WTC11 (cell line): ENCODE data around the gene SLC8A1. TPM values are rescaled to one million over a fixed set of nuclear protein-coding genes. Genes with fewer than 3 reads are reported as not detected.

Source experiments
- ATAC-seq: fragments of 200-7000 bp; cut with Tn5 transposase; 2 replicates; pipeline ENCODE4 v1.10.0; 2021; ENCODE audit warnings: mild to moderate bottlenecking, moderate library complexity
- CTCF ChIA-PET: fragments of 300-600 bp; sonication (Branson Sonifier 250); formaldehyde crosslinking; loops from one replicate; lab custom pipeline; 2021; ENCODE audit warnings: antibody characterized with exemption; lab: Charles Lee
- POLR2A ChIA-PET: fragments of 350-600 bp; sonication (Branson Sonifier 250); formaldehyde crosslinking; loops from one replicate; lab custom pipeline; 2021; ENCODE audit warnings: antibody characterized with exemption; lab: Charles Lee
- DNase-seq: peaks from one replicate; pipeline ENCODE4 v3.0.0; 2021; ENCODE audit warnings: low spot score
- H3K27ac Mint-ChIP-seq: 2 replicates; pipeline ENCODE4 v1.8.0; 2021; ENCODE audit warnings: mixed read lengths
- H3K27me3 Mint-ChIP-seq: 2 replicates; pipeline ENCODE4 v1.8.0; 2021; ENCODE audit warnings: low read depth, mild to moderate bottlenecking, moderate library complexity, mixed read lengths
- H3K36me3 Mint-ChIP-seq: 2 replicates; pipeline ENCODE4 v1.8.0; 2021; ENCODE audit warnings: mixed read lengths
- H3K4me1 Mint-ChIP-seq: 2 replicates; pipeline ENCODE4 v1.8.0; 2022; ENCODE audit warnings: mixed read lengths
- H3K4me3 Mint-ChIP-seq: 2 replicates; pipeline ENCODE4 v1.8.0; 2021; ENCODE audit warnings: mild to moderate bottlenecking, moderate library complexity, mixed read lengths
- H3K9me3 Mint-ChIP-seq: 2 replicates; pipeline ENCODE4 v1.8.0; 2021; ENCODE audit warnings: mixed read lengths
- GTF2I ChIP-seq: fragments of 250-450 bp; sonication (Bioruptor Pico); conservative IDR thresholded peaks from 2 replicates; pipeline ENCODE4 v1.4.0; 2021; ENCODE audit warnings: mild to moderate bottlenecking
- JAZF1 ChIP-seq: fragments of 250-450 bp; sonication (Bioruptor Pico); IDR thresholded peaks from 2 replicates; pipeline ENCODE4 v1.9.0; 2021; ENCODE audit warnings: moderate library complexity, mild to moderate bottlenecking, inconsistent platforms
- JUN ChIP-seq: sonication (generic); formaldehyde crosslinking; IDR thresholded peaks from 2 replicates; pipeline ENCODE4 v1.8.0; 2023; ENCODE audit warnings: mild to moderate bottlenecking, missing genetic modification reagents
- KAT7 ChIP-seq: sonication (generic); formaldehyde crosslinking; IDR thresholded peaks from 2 replicates; pipeline ENCODE4 v1.8.1; 2023; ENCODE audit warnings: missing genetic modification reagents, mild to moderate bottlenecking, borderline replicate concordance
- NFE2L1 ChIP-seq: sonication (generic); formaldehyde crosslinking; IDR thresholded peaks from 2 replicates; pipeline ENCODE4 v1.8.1; 2023; ENCODE audit warnings: missing genetic modification reagents
- NFYB ChIP-seq: sonication (generic); formaldehyde crosslinking; conservative IDR thresholded peaks from 2 replicates; pipeline ENCODE4 v1.8.0; 2022; ENCODE audit warnings: low read depth, missing genetic modification reagents
- NR3C1 ChIP-seq: sonication (generic); formaldehyde crosslinking; conservative IDR thresholded peaks from 2 replicates; pipeline ENCODE4 v1.8.1; 2023; ENCODE audit warnings: low read depth, mild to moderate bottlenecking, missing genetic modification reagents
- OVOL2 ChIP-seq: fragments of 250-450 bp; sonication (Bioruptor Pico); IDR thresholded peaks from 2 replicates; pipeline ENCODE4 v1.9.0; 2021; ENCODE audit warnings: mild to moderate bottlenecking, borderline replicate concordance
- RORB ChIP-seq: fragments of 250-450 bp; sonication (Bioruptor Pico); IDR thresholded peaks from 2 replicates; pipeline ENCODE4 v1.9.0; 2021; ENCODE audit warnings: mild to moderate bottlenecking
- SMAD4 ChIP-seq: sonication (generic); formaldehyde crosslinking; IDR thresholded peaks from 2 replicates; pipeline ENCODE4 v1.8.0; 2022; ENCODE audit warnings: mild to moderate bottlenecking, missing genetic modification reagents
- SOX15 ChIP-seq: fragments of 250-450 bp; sonication (Bioruptor Pico); IDR thresholded peaks from 2 replicates; pipeline ENCODE4 v1.9.0; 2021; ENCODE audit warnings: mild to moderate bottlenecking
- SP1 ChIP-seq: sonication (generic); formaldehyde crosslinking; conservative IDR thresholded peaks from 2 replicates; pipeline ENCODE4 v1.8.1; 2022; ENCODE audit warnings: missing genetic modification reagents
- TCF7 ChIP-seq: sonication (generic); formaldehyde crosslinking; IDR thresholded peaks from 2 replicates; pipeline ENCODE4 v1.8.0; 2022; ENCODE audit warnings: mild to moderate bottlenecking, low read depth, missing genetic modification reagents, moderate library complexity
- TP53 ChIP-seq: sonication (generic); formaldehyde crosslinking; IDR thresholded peaks from 2 replicates; pipeline ENCODE4 v1.8.1; 2023; ENCODE audit warnings: mild to moderate bottlenecking, missing genetic modification reagents
- ZNF121 ChIP-seq: sonication (generic); formaldehyde crosslinking; IDR thresholded peaks from 2 replicates; pipeline ENCODE4 v1.8.0; 2023; ENCODE audit warnings: missing genetic modification reagents
- ZNF416 ChIP-seq: fragments of 250-450 bp; sonication (Bioruptor Pico); IDR thresholded peaks from 2 replicates; pipeline ENCODE4 v1.9.0; 2021; ENCODE audit warnings: mild to moderate bottlenecking, inconsistent platforms
- ZNF671 ChIP-seq: fragments of 250-450 bp; sonication (Bioruptor Pico); IDR thresholded peaks from 2 replicates; pipeline ENCODE4 v1.8.0; 2021; ENCODE audit warnings: mild to moderate bottlenecking
- total RNA-seq: library from RNA; stranded (reverse); gene quantifications from 3 replicates; pipeline ENCODE4 v1.2.3, GENCODE V29; 2021
- TF ChIP-seq, protein P1 (sequence below): fragments of 250-450 bp; sonication (Bioruptor Pico); IDR thresholded peaks from 2 replicates; pipeline ENCODE4 v1.9.0; 2021; ENCODE audit warnings: mild to moderate bottlenecking
- TF ChIP-seq, protein P2 (sequence below): sonication (generic); formaldehyde crosslinking; IDR thresholded peaks from 2 replicates; pipeline ENCODE4 v1.8.1; 2023; ENCODE audit warnings: mild to moderate bottlenecking, moderate library complexity, missing genetic modification reagents
- TF ChIP-seq, protein P3 (sequence below): sonication (generic); formaldehyde crosslinking; IDR thresholded peaks from 2 replicates; pipeline ENCODE4 v1.8.0; 2022; ENCODE audit warnings: mild to moderate bottlenecking, missing genetic modification reagents
- TF ChIP-seq, protein P4 (sequence below): sonication (generic); formaldehyde crosslinking; IDR thresholded peaks from 2 replicates; pipeline ENCODE4 v1.8.1; 2023; ENCODE audit warnings: mild to moderate bottlenecking, missing genetic modification reagents, moderate library complexity
- TF ChIP-seq, protein P5 (sequence below): sonication (generic); formaldehyde crosslinking; IDR thresholded peaks from 2 replicates; pipeline ENCODE4 v1.8.1; 2022; ENCODE audit warnings: missing genetic modification reagents, borderline replicate concordance
- TF ChIP-seq, protein P6 (sequence below): sonication (generic); formaldehyde crosslinking; IDR thresholded peaks from 2 replicates; pipeline ENCODE4 v1.8.0; 2022; ENCODE audit warnings: mild to moderate bottlenecking, missing genetic modification reagents

Gene SLC8A1
- total RNA-seq, 1 experiment from 2014 or later: 2.6 TPM

DNA sequence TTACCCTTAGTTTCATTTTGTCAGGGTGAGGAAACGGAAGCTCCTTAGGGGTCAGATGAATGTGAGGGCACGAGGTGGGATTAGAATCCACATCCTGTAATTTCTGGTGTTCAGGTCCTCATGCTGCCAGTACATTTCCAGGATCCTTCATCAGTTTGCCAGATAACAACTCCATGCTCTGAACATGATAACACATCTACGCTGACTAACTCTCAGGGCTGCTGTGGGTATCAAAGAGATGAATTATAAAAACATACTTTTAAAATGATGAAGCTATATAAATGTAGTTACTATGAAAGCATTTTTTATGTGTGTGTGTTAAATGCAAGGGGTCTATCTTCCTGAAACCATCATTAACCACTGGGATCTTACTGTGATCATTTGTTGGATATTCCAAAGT is 325.9 kb downstream of the SLC8A1 start (continued):
- TF ChIP-seq, protein P1, sequence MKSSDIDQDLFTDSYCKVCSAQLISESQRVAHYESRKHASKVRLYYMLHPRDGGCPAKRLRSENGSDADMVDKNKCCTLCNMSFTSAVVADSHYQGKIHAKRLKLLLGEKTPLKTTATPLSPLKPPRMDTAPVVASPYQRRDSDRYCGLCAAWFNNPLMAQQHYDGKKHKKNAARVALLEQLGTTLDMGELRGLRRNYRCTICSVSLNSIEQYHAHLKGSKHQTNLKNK (CRISPR knock-in tag): no peak
- no peak for TF ChIP-seq JAZF1
- TF ChIP-seq SOX15 (CRISPR knock-in tag): no peak

DNA sequence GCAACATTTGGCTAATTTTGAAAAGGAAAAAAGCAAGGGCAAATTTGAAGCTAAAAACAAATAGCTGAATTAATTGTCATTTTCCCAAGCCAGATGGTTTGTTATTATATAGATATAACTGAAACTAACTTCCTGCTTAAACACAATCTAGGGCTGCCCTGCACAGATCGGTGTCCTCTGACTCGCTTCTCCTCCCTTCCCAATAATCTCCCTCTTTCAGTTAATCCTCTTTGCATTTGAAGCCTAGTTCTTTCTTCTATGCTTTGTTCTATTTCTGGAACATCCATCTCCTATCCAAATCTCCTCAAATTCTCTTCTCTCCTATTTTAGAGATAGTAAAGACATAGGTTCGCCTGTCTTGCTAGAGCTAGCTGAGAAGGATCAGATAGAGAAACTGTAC is 328.1 kb downstream of the SLC8A1 start:
- Mint-ChIP-seq H3K4me3 (no peak overlapping the region), H3K9me3 (no peaks in the 10 kb centered on the region), H3K27ac (no peak overlapping the region), H3K4me1 (no peaks in the 10 kb centered on the region), H3K27me3 (no peaks in the 10 kb centered on the region), H3K36me3 (no peaks in the 10 kb centered on the region)
- ATAC-seq: no peak
- DNase-seq: no peak
- ChIA-PET CTCF (no interaction called here), POLR2A (no interaction called here)
- TF ChIP-seq TCF7 (CRISPR knock-in tag) (no peak), JUN (no peak), ZNF416 (CRISPR knock-in tag) (no peak), KAT7 (CRISPR knock-in tag) (no peak), ZNF121 (CRISPR knock-in tag) (no peak), NFE2L1 (CRISPR knock-in tag) (no peak), NFYB (CRISPR knock-in tag) (no peak), NR3C1 (CRISPR knock-in tag) (no peak), SP1 (CRISPR knock-in tag) (no peak), SMAD4 (CRISPR knock-in tag) (no peak), GTF2I (no peak)
- TF ChIP-seq, protein P2, sequence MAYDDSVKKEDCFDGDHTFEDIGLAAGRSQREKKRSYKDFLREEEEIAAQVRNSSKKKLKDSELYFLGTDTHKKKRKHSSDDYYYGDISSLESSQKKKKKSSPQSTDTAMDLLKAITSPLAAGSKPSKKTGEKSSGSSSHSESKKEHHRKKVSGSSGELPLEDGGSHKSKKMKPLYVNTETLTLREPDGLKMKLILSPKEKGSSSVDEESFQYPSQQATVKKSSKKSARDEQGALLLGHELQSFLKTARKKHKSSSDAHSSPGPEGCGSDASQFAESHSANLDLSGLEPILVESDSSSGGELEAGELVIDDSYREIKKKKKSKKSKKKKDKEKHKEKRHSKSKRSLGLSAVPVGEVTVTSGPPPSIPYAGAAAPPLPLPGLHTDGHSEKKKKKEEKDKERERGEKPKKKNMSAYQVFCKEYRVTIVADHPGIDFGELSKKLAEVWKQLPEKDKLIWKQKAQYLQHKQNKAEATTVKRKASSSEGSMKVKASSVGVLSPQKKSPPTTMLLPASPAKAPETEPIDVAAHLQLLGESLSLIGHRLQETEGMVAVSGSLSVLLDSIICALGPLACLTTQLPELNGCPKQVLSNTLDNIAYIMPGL (CRISPR knock-in tag): no peak
- TF ChIP-seq, protein P3, sequence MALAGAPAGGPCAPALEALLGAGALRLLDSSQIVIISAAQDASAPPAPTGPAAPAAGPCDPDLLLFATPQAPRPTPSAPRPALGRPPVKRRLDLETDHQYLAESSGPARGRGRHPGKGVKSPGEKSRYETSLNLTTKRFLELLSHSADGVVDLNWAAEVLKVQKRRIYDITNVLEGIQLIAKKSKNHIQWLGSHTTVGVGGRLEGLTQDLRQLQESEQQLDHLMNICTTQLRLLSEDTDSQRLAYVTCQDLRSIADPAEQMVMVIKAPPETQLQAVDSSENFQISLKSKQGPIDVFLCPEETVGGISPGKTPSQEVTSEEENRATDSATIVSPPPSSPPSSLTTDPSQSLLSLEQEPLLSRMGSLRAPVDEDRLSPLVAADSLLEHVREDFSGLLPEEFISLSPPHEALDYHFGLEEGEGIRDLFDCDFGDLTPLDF (CRISPR knock-in tag): no peak

DNA sequence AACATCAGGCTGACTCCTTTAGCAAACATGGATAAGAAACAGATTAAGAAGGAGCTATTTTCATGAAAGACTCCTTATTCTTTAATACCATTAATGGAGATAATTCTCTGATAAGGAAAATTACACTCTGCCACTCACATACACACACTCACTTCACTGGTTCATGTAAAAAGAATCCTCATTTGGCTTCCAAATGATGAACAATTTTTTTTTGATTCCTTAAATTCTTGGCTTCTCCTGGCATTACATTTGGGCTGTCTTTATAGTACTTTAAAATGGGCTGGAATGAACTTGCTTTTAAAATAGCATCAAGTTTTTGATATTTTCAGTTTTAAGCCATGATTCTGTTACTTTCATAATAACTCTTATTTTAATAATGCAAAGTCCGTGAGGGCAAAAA is 328.6 kb downstream of the SLC8A1 start:
- Mint-ChIP-seq H3K9me3 (no peaks in the 10 kb centered on the region), H3K4me3 (no peak overlapping the region), H3K27me3 (no peaks in the 10 kb centered on the region), H3K4me1 (no peaks in the 10 kb centered on the region), H3K27ac (no peak overlapping the region), H3K36me3 (no peaks in the 10 kb centered on the region)
- CTCF ChIA-PET: no interaction called here
- ATAC-seq (no peak), DNase-seq (no peak)
- POLR2A ChIA-PET: no interaction called here
- TF ChIP-seq ZNF671 (CRISPR knock-in tag) (no peak), RORB (CRISPR knock-in tag) (no peak), OVOL2 (CRISPR knock-in tag) (no peak), TP53 (CRISPR knock-in tag) (no peak)
- TF ChIP-seq, protein P2 (CRISPR knock-in tag): no peak
- TF ChIP-seq, protein P4, sequence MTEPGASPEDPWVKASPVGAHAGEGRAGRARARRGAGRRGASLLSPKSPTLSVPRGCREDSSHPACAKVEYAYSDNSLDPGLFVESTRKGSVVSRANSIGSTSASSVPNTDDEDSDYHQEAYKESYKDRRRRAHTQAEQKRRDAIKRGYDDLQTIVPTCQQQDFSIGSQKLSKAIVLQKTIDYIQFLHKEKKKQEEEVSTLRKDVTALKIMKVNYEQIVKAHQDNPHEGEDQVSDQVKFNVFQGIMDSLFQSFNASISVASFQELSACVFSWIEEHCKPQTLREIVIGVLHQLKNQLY: no peak
- TF ChIP-seq, protein P5, sequence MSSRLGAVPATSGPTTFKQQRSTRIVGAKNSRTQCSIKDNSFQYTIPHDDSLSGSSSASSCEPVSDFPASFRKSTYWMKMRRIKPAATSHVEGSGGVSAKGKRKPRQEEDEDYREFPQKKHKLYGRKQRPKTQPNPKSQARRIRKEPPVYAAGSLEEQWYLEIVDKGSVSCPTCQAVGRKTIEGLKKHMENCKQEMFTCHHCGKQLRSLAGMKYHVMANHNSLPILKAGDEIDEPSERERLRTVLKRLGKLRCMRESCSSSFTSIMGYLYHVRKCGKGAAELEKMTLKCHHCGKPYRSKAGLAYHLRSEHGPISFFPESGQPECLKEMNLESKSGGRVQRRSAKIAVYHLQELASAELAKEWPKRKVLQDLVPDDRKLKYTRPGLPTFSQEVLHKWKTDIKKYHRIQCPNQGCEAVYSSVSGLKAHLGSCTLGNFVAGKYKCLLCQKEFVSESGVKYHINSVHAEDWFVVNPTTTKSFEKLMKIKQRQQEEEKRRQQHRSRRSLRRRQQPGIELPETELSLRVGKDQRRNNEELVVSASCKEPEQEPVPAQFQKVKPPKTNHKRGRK: no peak
- TF ChIP-seq, protein P6, sequence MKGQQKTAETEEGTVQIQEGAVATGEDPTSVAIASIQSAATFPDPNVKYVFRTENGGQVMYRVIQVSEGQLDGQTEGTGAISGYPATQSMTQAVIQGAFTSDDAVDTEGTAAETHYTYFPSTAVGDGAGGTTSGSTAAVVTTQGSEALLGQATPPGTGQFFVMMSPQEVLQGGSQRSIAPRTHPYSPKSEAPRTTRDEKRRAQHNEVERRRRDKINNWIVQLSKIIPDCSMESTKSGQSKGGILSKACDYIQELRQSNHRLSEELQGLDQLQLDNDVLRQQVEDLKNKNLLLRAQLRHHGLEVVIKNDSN (CRISPR knock-in tag): no peak
